Small intestine (tissue), 7 donors: ENCODE data around the gene RUNX1. TPM values are rescaled to one million over a fixed set of nuclear protein-coding genes. Genes with fewer than 3 reads are reported as not detected.

Source experiments
- DNase-seq, 2 donors: peaks; one replicate each; pipeline versions ENCODE4 v3.0.0 to v3.0.0-alpha.2; 2013
- FAIRE-seq: peaks from 2 replicates; lab custom pipeline; 2012; peaks lifted over from hg19 to GRCh38; lab: Jason Lieb, UNC
- H3K27ac ChIP-seq, 3 donors: one replicate each; pipeline ENCODE4 v1.5.1; 2013; ENCODE audit warnings: low read length in 2 of 3, mild to moderate bottlenecking in 2 of 3, control low read depth in 1 of 3, inconsistent platforms in 1 of 3, low read depth in 1 of 3, moderate library complexity in 1 of 3
- H3K27me3 ChIP-seq, 3 donors: one replicate each; pipeline ENCODE4 v1.6.1; 2013; ENCODE audit warnings: low read length in 3 of 3, inconsistent platforms in 1 of 3; ENCODE audit not compliant: control insufficient read depth in 3 of 3, insufficient read depth in 3 of 3
- H3K36me3 ChIP-seq, 3 donors: one replicate each; pipeline ENCODE4 v1.6.1; 2013; ENCODE audit warnings: low read length in 3 of 3, inconsistent platforms in 1 of 3, low read depth in 1 of 3, mild to moderate bottlenecking in 1 of 3, moderate library complexity in 1 of 3; ENCODE audit not compliant: control insufficient read depth in 3 of 3, insufficient read depth in 2 of 3
- H3K4me1 ChIP-seq, 3 donors: one replicate each; pipeline ENCODE4 v1.6.1; 2013; ENCODE audit warnings: low read length in 2 of 3, inconsistent platforms in 1 of 3, low read depth in 1 of 3, mild to moderate bottlenecking in 1 of 3, moderate library complexity in 1 of 3; ENCODE audit not compliant: control insufficient read depth in 3 of 3, insufficient read depth in 2 of 3
- H3K4me3 ChIP-seq, 3 donors: one replicate each; pipeline ENCODE4 v1.5.1; 2013; ENCODE audit warnings: low read length in 3 of 3, control low read depth in 1 of 3, inconsistent platforms in 1 of 3, low read depth in 1 of 3, mild to moderate bottlenecking in 1 of 3, moderate library complexity in 1 of 3
- H3K9me3 ChIP-seq, 2 donors: one replicate each; pipeline ENCODE4 v1.6.1; 2013; ENCODE audit warnings: low read depth in 1 of 2, low read length in 1 of 2; ENCODE audit not compliant: control insufficient read depth in 2 of 2, insufficient read depth in 1 of 2
- WGBS, 3 donors: extraction: QIAGEN DNeasy Blood & Tissue Kit; methylation state at CpG; one replicate each; pipeline ENCODE4 v1.1.7; 2013; 5-methylcytosine and 5-hydroxymethylcytosine counted together
- polyA plus RNA-seq, 4 donors: library from polyadenylated mRNA; stranded (reverse) in 3 of 4; unstranded in 1 of 4; fragments of 200-250 nt in 3 of 4; fragments of 120-200 nt in 1 of 4; gene quantifications; one replicate each; pipeline versions ENCODE4 v1.2.1 to v1.2.3, GENCODE V29; 2013
- donor health status: healthy with polysubstance abuse.
- donor health status: control.
- donor health status: control.
- donor health status: Bipolar disorder and iron deficiency.
- donor health status: healthy.

RUNX1 gene
- polyA plus RNA-seq, 4 donors = 2.5 to 6.2 (median 4.5) TPM

- peaks cover 0 to 17% of the 10 kb centered on the region in 2 donors for H3K9me3 ChIP-seq
- WGBS, 3 donors = 89 to 98% (median 95%) methylated on average over 3 of the region's 3 CpGs
- no peak for DNase-seq
- H3K27me3 ChIP-seq = no peaks in the 10 kb centered on the region
- H3K27ac ChIP-seq = no peak overlapping the region
- peaks cover 0 to 13% (median 2%) of the 10 kb centered on the region in 3 donors for H3K4me1 ChIP-seq
- H3K36me3 ChIP-seq = peaks cover 2 to 16% (median 3%) of the 10 kb centered on the region in 3 donors
- FAIRE-seq = no peak
- no peak overlapping the region for H3K4me3 ChIP-seq
Measured at GRCh38 chr21:34825101-34825500, 224.0 kb downstream of the RUNX1 start.

- Histone ChIP-seq H3K27ac (no peak overlapping the region), H3K4me1 (peaks cover 2 to 13% (median 2%) of the 10 kb centered on the region in 3 donors), H3K4me3 (no peak overlapping the region), H3K9me3 (peaks cover 0 to 17% of the 10 kb centered on the region in 2 donors), H3K27me3 (no peaks in the 10 kb centered on the region), H3K36me3 (peaks cover 2 to 24% (median 3%) of the 10 kb centered on the region in 3 donors)
- FAIRE-seq = no peak
- 66 to 85% (median 70%) methylated on average over 1 of the region's 1 CpG for WGBS, 3 donors
- no peak for DNase-seq
Measured at GRCh38 chr21:34824314-34824713, 224.8 kb downstream of the RUNX1 start.

- Histone ChIP-seq H3K27ac (peak overlapping the region in 1 of 3 donors; percentile 9), H3K27me3 (no peaks in the 10 kb centered on the region), H3K9me3 (peaks cover 0 to 14% of the 10 kb centered on the region in 2 donors), H3K36me3 (peaks cover 2 to 25% (median 3%) of the 10 kb centered on the region in 3 donors), H3K4me3 (no peak overlapping the region), H3K4me1 (peaks cover 2 to 24% (median 7%) of the 10 kb centered on the region in 3 donors)
- WGBS, 3 donors = 91 to 96% (median 94%) methylated on average over 6 of the region's 6 CpGs
- DNase-seq = no peak
- FAIRE-seq = no peak
Measured at GRCh38 chr21:34822942-34823341, 226.2 kb downstream of the RUNX1 start.

GRCh38 chr21:34822168-34822567, 226.9 kb downstream of the RUNX1 start:
- H3K36me3 ChIP-seq = peaks cover 2 to 19% (median 3%) of the 10 kb centered on the region in 3 donors
- H3K9me3 ChIP-seq = peaks cover 0 to 9% of the 10 kb centered on the region in 2 donors
- H3K27ac ChIP-seq = peak overlapping the region in 1 of 3 donors; percentile 17
- H3K4me1 ChIP-seq = peaks cover 2 to 31% (median 12%) of the 10 kb centered on the region in 3 donors
- FAIRE-seq = no peak
- peak; percentile 54 to 72 for DNase-seq
- H3K27me3 ChIP-seq = no peaks in the 10 kb centered on the region
- 21 to 58% (median 39%) methylated on average over 5 of the region's 5 CpGs for WGBS, 3 donors
- H3K4me3 ChIP-seq = no peak overlapping the region

- no peaks in the 10 kb centered on the region for H3K27me3 ChIP-seq
Measured at GRCh38 chr21:34821717-34822116, 227.4 kb downstream of the RUNX1 start.

GRCh38 chr21:34820051-34820450, 229.1 kb downstream of the RUNX1 start:
- DNase-seq (no peak), FAIRE-seq (no peak)
- 81 to 82% (median 82%) methylated on average over 9 of the region's 9 CpGs for WGBS, 3 donors

More at GRCh38 chr21:34821717-34822116, 227.4 kb downstream of the RUNX1 start:
- H3K4me1 ChIP-seq = peaks cover 2 to 31% (median 12%) of the 10 kb centered on the region in 3 donors
- H3K9me3 ChIP-seq = peaks cover 0 to 6% of the 10 kb centered on the region in 2 donors
- peaks cover 0 to 23% (median 3%) of the 10 kb centered on the region in 3 donors for H3K36me3 ChIP-seq
- WGBS, 3 donors = 84 to 85% (median 85%) methylated on average over 7 of the region's 7 CpGs
- DNase-seq = no peak
- H3K27ac ChIP-seq = no peak overlapping the region
- H3K4me3 ChIP-seq = no peak overlapping the region
- FAIRE-seq = no peak

GRCh38 chr21:34819357-34819999, 229.6 kb downstream of the RUNX1 start:
- no peak overlapping the region for H3K27ac ChIP-seq
- H3K4me3 ChIP-seq = no peak overlapping the region
- peaks cover 0 to 29% (median 3%) of the 10 kb centered on the region in 3 donors for H3K36me3 ChIP-seq
- no peaks in the 10 kb centered on the region for H3K9me3 ChIP-seq
- H3K27me3 ChIP-seq = no peaks in the 10 kb centered on the region
- no peak for DNase-seq
- FAIRE-seq = no peak
- peaks cover 2 to 31% (median 12%) of the 10 kb centered on the region in 3 donors for H3K4me1 ChIP-seq
- 80 to 86% (median 83%) methylated on average over 15 of the region's 15 CpGs for WGBS, 3 donors

More at GRCh38 chr21:34820051-34820450, 229.1 kb downstream of the RUNX1 start:
- H3K27ac ChIP-seq = no peak overlapping the region
- H3K9me3 ChIP-seq = no peaks in the 10 kb centered on the region
- peaks cover 2 to 31% (median 12%) of the 10 kb centered on the region in 3 donors for H3K4me1 ChIP-seq
- no peaks in the 10 kb centered on the region for H3K27me3 ChIP-seq
- no peak overlapping the region for H3K4me3 ChIP-seq
- peaks cover 0 to 29% (median 3%) of the 10 kb centered on the region in 3 donors for H3K36me3 ChIP-seq

GRCh38 chr21:34818662-34819158, 230.4 kb downstream of the RUNX1 start:
- no peak for DNase-seq
- Histone ChIP-seq H3K4me3 (no peak overlapping the region), H3K27ac (peak overlapping the region in 2 of 3 donors; percentile 7 to 70), H3K4me1 (peaks cover 2 to 31% (median 12%) of the 10 kb centered on the region in 3 donors), H3K27me3 (no peaks in the 10 kb centered on the region), H3K36me3 (peaks cover 0 to 29% (median 3%) of the 10 kb centered on the region in 3 donors), H3K9me3 (no peaks in the 10 kb centered on the region)
- WGBS, 3 donors = 37 to 50% (median 49%) methylated on average over 8 of the region's 8 CpGs
- FAIRE-seq = no peak
